MM.1S (cell line): ENCODE data around the gene APOL4.

ENCODE experiments used
- DNase-seq: peaks from one replicate; pipeline ENCODE4 v3.0.0-alpha.2; 2015
- H2AFZ ChIP-seq: fragments of 300-600 bp; sonication (generic); 2 replicates; pipeline ENCODE4 v1.6.0; 2016; ENCODE audit warnings: antibody characterized with exemption, low read length
- H3F3A ChIP-seq: fragments of 300-600 bp; sonication (generic); 2 replicates; pipeline ENCODE4 v1.6.1; 2016; ENCODE audit warnings: mild to moderate bottlenecking, antibody characterized with exemption, low read length, moderate library complexity, mixed read lengths; ENCODE audit not compliant: insufficient read depth
- H3K27ac ChIP-seq: fragments of 300-600 bp; sonication (generic); 2 replicates; pipeline ENCODE4 v1.5.1; 2016; ENCODE audit warnings: mild to moderate bottlenecking, low read length
- H3K27me3 ChIP-seq: fragments of 300-600 bp; sonication (generic); replicated peaks from 2 replicates; pipeline ENCODE4 v1.6.0; 2016; ENCODE audit warnings: low read length; ENCODE audit not compliant: insufficient read depth
- H3K36me3 ChIP-seq: fragments of 300-600 bp; sonication (generic); replicated peaks from 2 replicates; pipeline ENCODE4 v1.6.1; 2016; ENCODE audit warnings: mild to moderate bottlenecking, low read length, mixed read lengths; ENCODE audit not compliant: insufficient read depth
- H3K4me1 ChIP-seq: fragments of 300-600 bp; sonication (generic); 2 replicates; pipeline ENCODE4 v1.6.1; 2016; ENCODE audit warnings: low read length, mixed read lengths
- H3K4me2 ChIP-seq: fragments of 300-600 bp; sonication (generic); 2 replicates; pipeline ENCODE4 v1.6.0; 2016; ENCODE audit warnings: low read depth, low read length
- H3K4me3 ChIP-seq: fragments of 300-600 bp; sonication (generic); 2 replicates; pipeline ENCODE4 v1.5.1; 2016; ENCODE audit warnings: low read length, mixed read lengths
- H3K79me2 ChIP-seq: fragments of 300-600 bp; sonication (generic); 2 replicates; pipeline ENCODE4 v1.6.1; 2016; ENCODE audit warnings: mixed run types, low read length, mixed read lengths
- H3K9ac ChIP-seq: fragments of 300-600 bp; sonication (generic); 2 replicates; pipeline ENCODE4 v1.6.1; 2016; ENCODE audit warnings: low read length, mixed read lengths
- H3K9me2 ChIP-seq: fragments of 300-600 bp; sonication (generic); replicated peaks from 2 replicates; pipeline ENCODE4 v1.6.1; 2016; ENCODE audit warnings: mild to moderate bottlenecking, low read length, mixed read lengths; ENCODE audit not compliant: insufficient read depth
- H3K9me3 ChIP-seq: fragments of 300-600 bp; sonication (generic); replicated peaks from 2 replicates; pipeline ENCODE4 v1.6.1; 2016; ENCODE audit warnings: mild to moderate bottlenecking, low read length, mixed read lengths; ENCODE audit not compliant: insufficient read depth
- H4K20me1 ChIP-seq: fragments of 300-600 bp; sonication (generic); 2 replicates; pipeline ENCODE4 v1.6.1; 2016; ENCODE audit warnings: mild to moderate bottlenecking, low read length, moderate library complexity, mixed read lengths; ENCODE audit not compliant: insufficient read depth
- CTCF ChIP-seq: fragments of 300-600 bp; sonication (generic); IDR thresholded peaks from 2 replicates; pipeline ENCODE4 v1.5.1; 2016; ENCODE audit warnings: antibody characterized with exemption, low read length, mixed read lengths
- EZH2 ChIP-seq: fragments of 300-600 bp; sonication (generic); optimal IDR thresholded peaks from 2 replicates; pipeline ENCODE3; 2017; ENCODE audit warnings: low read depth, mild to moderate bottlenecking, antibody characterized with exemption, low read length, mixed read lengths
- EZH2phosphoT487 ChIP-seq: fragments of 300-600 bp; sonication (generic); IDR thresholded peaks from 2 replicates; pipeline ENCODE4 v1.6.1; 2018; ENCODE audit warnings: antibody characterized with exemption, low read length

The APOL4 gene

GRCh38 chr22:36175892-36176291, 25.7 kb downstream of the APOL4 start:
- Histone ChIP-seq H4K20me1 (no peaks in the 10 kb centered on the region), H3K79me2 (no peaks in the 10 kb centered on the region), H3K27me3 (no peaks in the 10 kb centered on the region), H3F3A (no peaks in the 10 kb centered on the region), H3K27ac (no peak overlapping the region), H3K4me2 (no peak overlapping the region), H3K4me1 (no peaks in the 10 kb centered on the region), H2AFZ (no peak overlapping the region), H3K9me3 (no peaks in the 10 kb centered on the region), H3K9ac (no peak overlapping the region), H3K9me2 (no peaks in the 10 kb centered on the region), H3K36me3 (no peaks in the 10 kb centered on the region), H3K4me3 (no peak overlapping the region)
- DNase-seq: no peak
- TF ChIP-seq EZH2phosphoT487 (no peak), EZH2 (no peak), CTCF (peak; percentile 21)

GRCh38 chr22:36171941-36172340, 29.7 kb downstream of the APOL4 start:
- Histone ChIP-seq H3K9me3 (no peaks in the 10 kb centered on the region), H4K20me1 (no peaks in the 10 kb centered on the region), H3K4me1 (peaks cover 15% of the 10 kb centered on the region), H3K4me3 (no peak overlapping the region), H2AFZ (no peak overlapping the region), H3K36me3 (no peaks in the 10 kb centered on the region), H3K9ac (no peak overlapping the region), H3K79me2 (no peaks in the 10 kb centered on the region), H3K9me2 (no peaks in the 10 kb centered on the region), H3F3A (no peaks in the 10 kb centered on the region), H3K27me3 (no peaks in the 10 kb centered on the region), H3K27ac (no peak overlapping the region), H3K4me2 (no peak overlapping the region)
- no peak for TF ChIP-seq CTCF
- TF ChIP-seq EZH2: no peak
- TF ChIP-seq EZH2phosphoT487: no peak
- DNase-seq: no peak

GRCh38 chr22:36166518-36167220, 34.9 kb downstream of the APOL4 start:
- no peak for TF ChIP-seq EZH2
- TF ChIP-seq CTCF: no peak
- no peak for TF ChIP-seq EZH2phosphoT487
- Histone ChIP-seq H3K9me3 (no peaks in the 10 kb centered on the region), H3K79me2 (no peaks in the 10 kb centered on the region), H2AFZ (no peak overlapping the region), H3F3A (peaks cover 21% of the 10 kb centered on the region), H3K4me3 (no peak overlapping the region), H4K20me1 (no peaks in the 10 kb centered on the region), H3K9me2 (no peaks in the 10 kb centered on the region), H3K4me1 (peaks cover 48% of the 10 kb centered on the region), H3K4me2 (no peak overlapping the region), H3K9ac (no peak overlapping the region), H3K27ac (no peak overlapping the region), H3K27me3 (no peaks in the 10 kb centered on the region), H3K36me3 (no peaks in the 10 kb centered on the region)
- no peak for DNase-seq
